Ovary (tissue), 9 donors: ENCODE measurements around the gene OVCH1. TPM values are rescaled to one million over a fixed set of nuclear protein-coding genes. Genes with fewer than 3 reads are reported as not detected.

Source experiments
- DNase-seq, 5 donors: peaks; one replicate each; pipeline ENCODE4 v3.0.0-alpha.2; 2019 to 2020
- H3K27ac ChIP-seq, 2 donors: fragments of 200-600 bp; one replicate each; pipeline versions ENCODE4 v1.5.1 to v1.8.0; 2019 to 2022
- H3K27me3 ChIP-seq: fragments of 200-600 bp; one replicate; pipeline ENCODE4 v1.8.0; 2022
- H3K36me3 ChIP-seq: fragments of 200-600 bp; sonication (generic); one replicate; pipeline ENCODE4 v1.5.1; 2019
- H3K4me1 ChIP-seq: one replicate; pipeline ENCODE4 v1.8.1; 2013; ENCODE audit warnings: mild to moderate bottlenecking, moderate library complexity; ENCODE audit not compliant: insufficient read depth
- H3K4me3 ChIP-seq: fragments of 200-600 bp; sonication (generic); one replicate; pipeline ENCODE4 v1.5.1; 2017
- H3K9me3 ChIP-seq, 2 donors: fragments of 200-600 bp in 1 of 2; sonication (generic) in 1 of 2; one replicate each; pipeline versions ENCODE4 v1.5.1 to v1.8.1; 2013 to 2019; ENCODE audit warnings: mild to moderate bottlenecking in 1 of 2, moderate library complexity in 1 of 2
- EP300 ChIP-seq: sonication (generic); formaldehyde crosslinking; IDR thresholded peaks from one replicate; pipeline ENCODE4 v1.6.1; 2017; ENCODE audit warnings: antibody characterized with exemption
- POLR2A ChIP-seq: fragments of 450-650 bp; IDR thresholded peaks from one replicate; pipeline ENCODE4 v1.6.1; 2017; ENCODE audit warnings: antibody characterized with exemption, mild to moderate bottlenecking, moderate library complexity
- WGBS, 3 donors: extraction: QIAGEN DNeasy Blood & Tissue Kit in 1 of 3; methylation state at CpG; one replicate each; pipeline versions ENCODE4 v1.1.5 to v1.1.7; 2013 to 2017; 5-methylcytosine and 5-hydroxymethylcytosine counted together
- intact Hi-C, 4 donors: fragments of 100-400 bp; cut with DNase I; formaldehyde crosslinking; loops; one replicate each; pipeline versions ENCODE4 v1.11.0 to v1.15.1; 2022 to 2023
- polyA plus RNA-seq, 2 donors: library from polyadenylated mRNA; stranded (reverse); fragments of 200-250 nt in 1 of 2; fragments of 350-450 nt in 1 of 2; fragmentation: Illumina TruSeq in 1 of 2; extraction: RNeasy Lipid Tissue Mini Kit (QIAGEN cat#74804) in 1 of 2; gene quantifications; one replicate each; pipeline ENCODE4 v1.2.3, GENCODE V29; 2013 to 2014
- total RNA-seq, 7 donors: library from RNA; depleted of rRNA in 2 of 7; stranded (reverse); fragments of >200 nt in 2 of 7; fragmentation: NEBNext Ultra II Directional in 3 of 7; extraction: Animal tissue kit (Norgen Biotek cat#: 25700) in 3 of 7; gene quantifications; one replicate each; pipeline versions ENCODE4 v1.1.0 to v1.2.4, GENCODE V29; 2016 to 2023
- TF ChIP-seq, protein P1 (sequence below), 3 donors: fragments of 450-650 bp in 2 of 3; fragments of 200-600 bp in 1 of 3; IDR thresholded peaks; one replicate each; pipeline versions ENCODE4 v1.5.1 to v1.8.0; 2016 to 2022; ENCODE audit warnings: antibody characterized with exemption in 3 of 3, mild to moderate bottlenecking in 1 of 3
- donor health status: DM: no; HTN: no; CAD: no; lungs with moderate emphysema.
- donor health status: DM: no; HTN: no; CAD: no.
- donor health status: Bipolar disorder and iron deficiency.
- donor health status: DM: yes; HTN: yes; CAD: no.
- donor health status: DM: no; HTN: no; CAD: no.
- donor health status: DM: yes; HTN: yes; CAD: no.

OVCH1 gene
- total and polyA plus RNA-seq, 9 donors = 0.10 to 0.48 (median 0.21) TPM; not detected in 4

- intact Hi-C loops = no loop called here
- Histone ChIP-seq H3K9me3 (no peaks in the 10 kb centered on the region), H3K4me3 (no peak overlapping the region), H3K27me3 (no peaks in the 10 kb centered on the region), H3K27ac (no peak overlapping the region), H3K4me1 (no peaks in the 10 kb centered on the region), H3K36me3 (no peaks in the 10 kb centered on the region)
- 90 to 94% (median 91%) methylated on average over 2 of the region's 2 CpGs for WGBS, 3 donors
- no peak for DNase-seq
- TF ChIP-seq EP300 (no peak), POLR2A (no peak)
- TF ChIP-seq, protein P1, sequence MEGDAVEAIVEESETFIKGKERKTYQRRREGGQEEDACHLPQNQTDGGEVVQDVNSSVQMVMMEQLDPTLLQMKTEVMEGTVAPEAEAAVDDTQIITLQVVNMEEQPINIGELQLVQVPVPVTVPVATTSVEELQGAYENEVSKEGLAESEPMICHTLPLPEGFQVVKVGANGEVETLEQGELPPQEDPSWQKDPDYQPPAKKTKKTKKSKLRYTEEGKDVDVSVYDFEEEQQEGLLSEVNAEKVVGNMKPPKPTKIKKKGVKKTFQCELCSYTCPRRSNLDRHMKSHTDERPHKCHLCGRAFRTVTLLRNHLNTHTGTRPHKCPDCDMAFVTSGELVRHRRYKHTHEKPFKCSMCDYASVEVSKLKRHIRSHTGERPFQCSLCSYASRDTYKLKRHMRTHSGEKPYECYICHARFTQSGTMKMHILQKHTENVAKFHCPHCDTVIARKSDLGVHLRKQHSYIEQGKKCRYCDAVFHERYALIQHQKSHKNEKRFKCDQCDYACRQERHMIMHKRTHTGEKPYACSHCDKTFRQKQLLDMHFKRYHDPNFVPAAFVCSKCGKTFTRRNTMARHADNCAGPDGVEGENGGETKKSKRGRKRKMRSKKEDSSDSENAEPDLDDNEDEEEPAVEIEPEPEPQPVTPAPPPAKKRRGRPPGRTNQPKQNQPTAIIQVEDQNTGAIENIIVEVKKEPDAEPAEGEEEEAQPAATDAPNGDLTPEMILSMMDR (IDR thresholded peaks at IDR 0.05) = no peak
Observed at GRCh38 chr12:29460082-29460481, 37.4 kb downstream of the OVCH1 start.

- H3K4me3 ChIP-seq = no peak overlapping the region
- H3K9me3 ChIP-seq = no peaks in the 10 kb centered on the region
- TF ChIP-seq POLR2A (no peak), EP300 (no peak)
- TF ChIP-seq, protein P1 (IDR thresholded peaks at IDR 0.05) = no peak
- no peak overlapping the region for H3K27ac ChIP-seq
- WGBS, 3 donors = 51 to 57% (median 52%) methylated on average over 1 of the region's 1 CpG
- intact Hi-C loops = no loop called here
- H3K27me3 ChIP-seq = no peaks in the 10 kb centered on the region
- H3K4me1 ChIP-seq = no peaks in the 10 kb centered on the region
- no peak for DNase-seq
- no peaks in the 10 kb centered on the region for H3K36me3 ChIP-seq
Observed at GRCh38 chr12:29455087-29455486, 42.4 kb downstream of the OVCH1 start.

DNA sequence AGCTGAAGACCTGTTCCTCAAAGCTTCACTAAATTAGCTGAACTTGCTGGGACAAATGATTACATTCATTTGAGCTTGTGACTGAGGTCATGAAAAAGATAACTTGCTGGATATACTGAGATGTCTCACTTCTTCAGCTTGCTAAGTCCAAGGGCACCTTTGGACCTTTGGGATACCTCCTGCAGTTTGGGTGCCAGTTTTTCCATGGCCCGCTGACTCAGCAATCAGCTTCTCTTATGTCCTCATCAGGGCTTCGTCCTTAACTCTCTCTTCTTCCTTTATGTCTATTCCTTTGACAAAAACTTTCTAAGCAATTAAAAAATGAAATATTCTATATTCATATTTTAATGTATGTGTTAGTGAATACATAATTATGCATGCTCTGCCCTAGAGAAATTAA, 45.6 kb downstream of the OVCH1 start:
- no peaks in the 10 kb centered on the region for H3K27me3 ChIP-seq
- no peaks in the 10 kb centered on the region for H3K9me3 ChIP-seq
- no peak for DNase-seq
- intact Hi-C loops = no loop called here
- no peaks in the 10 kb centered on the region for H3K4me1 ChIP-seq
- no peak overlapping the region for H3K4me3 ChIP-seq
- WGBS, 3 donors = 87 to 94% (median 92%) methylated on average over 2 of the region's 2 CpGs
- H3K36me3 ChIP-seq = no peaks in the 10 kb centered on the region
- no peak overlapping the region for H3K27ac ChIP-seq
- TF ChIP-seq, protein P1 (IDR thresholded peaks at IDR 0.05) = no peak
- TF ChIP-seq EP300 = no peak
- no peak for TF ChIP-seq POLR2A

- no peaks in the 10 kb centered on the region for H3K4me1 ChIP-seq
- H3K9me3 ChIP-seq = no peaks in the 10 kb centered on the region
- H3K27ac ChIP-seq = no peak overlapping the region
- WGBS, 3 donors = 83 to 84% (median 83%) methylated on average over 4 of the region's 4 CpGs
- TF ChIP-seq EP300 (no peak), POLR2A (no peak)
- TF ChIP-seq, protein P1 (IDR thresholded peaks at IDR 0.05) = no peak
- H3K27me3 ChIP-seq = no peaks in the 10 kb centered on the region
- no peak for DNase-seq
- intact Hi-C loops = no loop called here
- no peak overlapping the region for H3K4me3 ChIP-seq
- H3K36me3 ChIP-seq = no peaks in the 10 kb centered on the region
Observed at GRCh38 chr12:29448157-29448556, 49.3 kb downstream of the OVCH1 start.
